NCI-H2171 (cell line): Measurements from ENCODE around the gene CGRRF1.

Experiments used
- DNase-seq: peaks from one replicate; lab custom pipeline; 2025; lab: John Stamatoyannopoulos, UW

The CGRRF1 gene

DNA sequence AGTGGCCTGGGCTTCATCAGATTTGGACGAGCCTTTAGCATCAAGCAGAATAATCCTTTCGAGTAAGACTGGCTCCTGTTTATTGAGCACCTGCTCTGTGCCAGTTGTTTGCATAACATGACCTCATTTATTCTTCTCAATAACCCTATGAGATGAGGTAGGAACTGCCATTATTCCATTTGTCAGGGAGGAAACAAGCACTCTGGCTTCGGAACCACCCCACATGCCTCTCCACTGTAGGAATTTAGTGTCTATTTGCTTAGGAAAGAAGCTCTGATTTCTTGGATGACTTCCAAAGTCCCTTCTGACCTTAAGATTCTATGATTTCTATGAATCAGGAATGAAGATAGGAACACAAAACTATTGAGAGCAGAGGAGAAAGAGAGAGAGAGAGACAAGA is 68.3 kb downstream of the CGRRF1 start:
- DNase-seq = no peak

DNA sequence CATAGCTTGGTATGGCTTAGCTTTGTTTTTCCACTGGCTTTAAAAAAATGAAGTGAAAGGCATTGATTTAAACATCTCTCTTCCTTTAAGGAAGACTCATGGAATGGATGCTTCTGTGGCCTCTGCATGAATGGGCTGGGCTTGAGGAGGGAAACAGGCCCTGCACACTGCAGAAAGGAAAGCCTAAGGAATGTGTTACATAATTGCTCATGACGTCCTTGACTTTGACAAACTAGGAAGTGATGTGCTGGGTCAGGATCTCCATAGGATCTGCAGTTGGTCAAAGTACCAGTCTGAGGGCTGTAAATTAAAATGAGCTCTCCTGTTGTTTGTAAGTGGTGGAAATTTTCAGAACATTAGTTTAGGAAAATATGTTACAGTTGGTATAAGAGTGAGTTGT is 69.9 kb downstream of the CGRRF1 start:
- no peak for DNase-seq

- DNase-seq = no peak
Observed at GRCh38 chr14:54580933-54581332, 71.2 kb downstream of the CGRRF1 start.

DNA sequence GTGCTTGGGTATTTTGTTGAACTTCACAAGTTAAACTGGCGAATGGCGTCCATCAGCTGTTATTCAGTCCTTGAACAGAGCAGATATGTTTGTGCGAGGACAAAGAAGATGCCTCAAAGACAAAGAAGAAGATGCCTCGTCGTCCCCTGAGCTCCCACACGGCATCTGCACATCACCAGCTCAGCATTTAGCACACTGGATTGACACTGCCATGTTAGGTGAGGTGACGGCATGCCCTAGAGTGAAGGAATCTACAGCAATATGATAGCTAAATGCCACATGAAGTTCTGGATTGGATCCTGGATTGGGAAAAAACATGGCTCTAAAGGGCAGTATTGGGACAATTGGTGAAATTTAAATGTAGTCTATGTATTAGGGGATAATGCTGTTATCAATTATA is 72.6 kb downstream of the CGRRF1 start:
- no peak for DNase-seq

GRCh38 chr14:54584097-54584496 is 74.4 kb downstream of the CGRRF1 start:
- DNase-seq = no peak

DNA sequence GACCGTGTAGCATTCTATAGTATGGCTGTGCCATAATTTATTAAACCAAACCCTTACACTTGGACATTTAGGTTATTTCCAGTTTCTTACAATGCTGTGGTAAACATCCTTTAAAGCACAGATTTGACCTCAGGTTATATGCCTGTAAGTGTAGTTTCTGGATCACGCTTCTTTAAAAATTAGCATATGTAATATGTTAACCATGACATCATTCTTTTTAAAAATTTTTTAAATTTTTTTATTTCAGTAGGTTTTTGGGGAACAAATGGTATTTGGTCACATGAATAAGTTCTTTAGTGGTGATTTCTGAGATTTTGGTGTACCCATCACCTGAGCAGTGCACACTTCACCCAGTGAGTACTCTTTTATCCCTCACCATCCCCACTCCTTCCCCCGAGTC is 75.5 kb downstream of the CGRRF1 start:
- no peak for DNase-seq
